Gastrocnemius medialis (tissue), 4 donors: ENCODE measurements around the gene GAGE1.
"Not testable (repeated sequence)": the region's sequence is repeated elsewhere in the genome, so short reads cannot be mapped to it uniquely, and the experiment has no call there.

Experiments used
- POLR2A ChIP-seq, 2 donors: fragments of 450-650 bp; IDR thresholded peaks; one replicate each; pipeline ENCODE4 v1.6.1; 2017; ENCODE audit warnings: antibody characterized with exemption in 2 of 2, mild to moderate bottlenecking in 2 of 2, moderate library complexity in 2 of 2
- TF ChIP-seq, protein P1 (sequence below), 5 experiments: fragments of 450-650 bp in 3 of 5; fragments of 200-600 bp in 2 of 5; sonication (generic) in 2 of 5; IDR thresholded peaks in 4 of 5; conservative IDR thresholded peaks in 1 of 5; 1 replicate in 4 of 5; 2 replicates in 1 of 5; pipeline ENCODE4 v1.5.1; 2016 to 2019; ENCODE audit warnings: antibody characterized with exemption in 5 of 5, mild to moderate bottlenecking in 3 of 5, moderate library complexity in 3 of 5

DNA sequence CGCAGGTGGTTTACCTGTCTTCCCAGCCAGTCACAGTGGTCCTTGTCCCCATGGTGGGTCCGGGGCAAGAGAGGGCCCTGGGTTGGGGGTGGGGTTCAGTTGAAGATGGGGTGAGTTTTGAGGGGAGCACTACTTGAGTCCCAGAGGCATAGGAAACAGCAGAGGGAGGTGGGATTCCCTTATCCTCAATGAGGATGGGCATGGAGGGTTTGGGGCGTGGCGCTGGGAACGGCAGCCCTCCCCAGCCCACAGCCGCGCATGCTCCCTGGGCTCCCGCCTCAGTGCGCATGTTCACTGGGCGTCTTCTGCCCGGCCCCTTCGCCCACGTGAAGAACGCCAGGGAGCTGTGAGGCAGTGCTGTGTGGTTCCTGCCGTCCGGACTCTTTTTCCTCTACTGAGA lies 38.3 kb upstream of the GAGE1 start, which contains the start of gene GAGE12F:
- TF ChIP-seq, protein P1, sequence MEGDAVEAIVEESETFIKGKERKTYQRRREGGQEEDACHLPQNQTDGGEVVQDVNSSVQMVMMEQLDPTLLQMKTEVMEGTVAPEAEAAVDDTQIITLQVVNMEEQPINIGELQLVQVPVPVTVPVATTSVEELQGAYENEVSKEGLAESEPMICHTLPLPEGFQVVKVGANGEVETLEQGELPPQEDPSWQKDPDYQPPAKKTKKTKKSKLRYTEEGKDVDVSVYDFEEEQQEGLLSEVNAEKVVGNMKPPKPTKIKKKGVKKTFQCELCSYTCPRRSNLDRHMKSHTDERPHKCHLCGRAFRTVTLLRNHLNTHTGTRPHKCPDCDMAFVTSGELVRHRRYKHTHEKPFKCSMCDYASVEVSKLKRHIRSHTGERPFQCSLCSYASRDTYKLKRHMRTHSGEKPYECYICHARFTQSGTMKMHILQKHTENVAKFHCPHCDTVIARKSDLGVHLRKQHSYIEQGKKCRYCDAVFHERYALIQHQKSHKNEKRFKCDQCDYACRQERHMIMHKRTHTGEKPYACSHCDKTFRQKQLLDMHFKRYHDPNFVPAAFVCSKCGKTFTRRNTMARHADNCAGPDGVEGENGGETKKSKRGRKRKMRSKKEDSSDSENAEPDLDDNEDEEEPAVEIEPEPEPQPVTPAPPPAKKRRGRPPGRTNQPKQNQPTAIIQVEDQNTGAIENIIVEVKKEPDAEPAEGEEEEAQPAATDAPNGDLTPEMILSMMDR (IDR thresholded peaks at IDR 0.05 in 4 of 5, conservative IDR thresholded peaks at IDR 0.05 in 1 of 5): not testable (repeated sequence)
- not testable (repeated sequence) for TF ChIP-seq POLR2A (IDR thresholded peaks at IDR 0.05)
